NT2/D1 (cell line): ENCODE measurements around the gene GPX8.

Experiments
- SUZ12 ChIP-seq: IDR thresholded peaks from 2 replicates; pipeline ENCODE4 v1.6.1; 2011; ENCODE audit not compliant: insufficient read length, insufficient read depth; ENCODE audit errors: extremely low read depth
- YY1 ChIP-seq: IDR thresholded peaks from 2 replicates; pipeline ENCODE4 v1.6.1; 2011; ENCODE audit not compliant: insufficient read length, insufficient read depth
- ZNF274 ChIP-seq: IDR thresholded peaks from 2 replicates; pipeline ENCODE4 v1.6.1; 2011; ENCODE audit warnings: mild to moderate bottlenecking, low read depth, low read length

GRCh38 chr5:55146080-55146479 lies 13.9 kb upstream of the GPX8 start:
- TF ChIP-seq SUZ12, result no peak
- no peak for TF ChIP-seq YY1
- no peak for TF ChIP-seq ZNF274
